HL-60 (cell line): Measurements from ENCODE around the gene SYNPO2.

Source experiments
- DNase-seq, 2 experiments: peaks; one replicate each; pipeline ENCODE4 v3.0.0-alpha.2; 2010 to 2020; ENCODE audit warnings: low read depth in 1 of 2, low spot score in 1 of 2
- H3K27ac ChIP-seq: fragments of 250-450 bp; sonication (Bioruptor Pico); replicated peaks from 2 replicates; pipeline ENCODE4 v1.5.1; 2020; ENCODE audit warnings: mild to moderate bottlenecking, moderate library complexity
- H3K27me3 ChIP-seq: fragments of 250-450 bp; sonication (Bioruptor Pico); 2 replicates; pipeline ENCODE4 v1.5.1; 2021; ENCODE audit warnings: mild to moderate bottlenecking, moderate library complexity; ENCODE audit not compliant: insufficient read depth, poor library complexity, severe bottlenecking
- H3K4me3 ChIP-seq: replicated peaks from 2 replicates; pipeline ENCODE4 v1.5.1; 2011; ENCODE audit warnings: mild to moderate bottlenecking, control low read depth, low read length; ENCODE audit not compliant: insufficient read depth
- CTCF ChIP-seq: IDR thresholded peaks from one replicate; pipeline ENCODE4 v1.5.1; 2011; ENCODE audit warnings: low read length, control low read depth, inconsistent platforms; ENCODE audit not compliant: insufficient read depth
- GABPA ChIP-seq: IDR thresholded peaks from 2 replicates; pipeline ENCODE4 v1.6.1; 2012; ENCODE audit warnings: low read depth
- POLR2AphosphoS5 ChIP-seq: IDR thresholded peaks from 2 replicates; pipeline ENCODE4 v1.6.1; 2012; ENCODE audit warnings: low read depth
- SPI1 ChIP-seq: IDR thresholded peaks from 2 replicates; pipeline ENCODE4 v1.6.1; 2012; ENCODE audit warnings: low read depth, mild to moderate bottlenecking, borderline replicate concordance
- TF ChIP-seq, protein P1 (sequence below): IDR thresholded peaks from 2 replicates; pipeline ENCODE4 v1.6.1; 2012; ENCODE audit warnings: low read depth; ENCODE audit not compliant: insufficient replicate concordance

The SYNPO2 gene

GRCh38 chr4:118916691-118917289, 28.1 kb downstream of the SYNPO2 start:
- TF ChIP-seq SPI1: 0 out of 2 replicates have a peak, but pooled peaks have one; percentile 24
- no peak for TF ChIP-seq GABPA
- TF ChIP-seq, protein P1, sequence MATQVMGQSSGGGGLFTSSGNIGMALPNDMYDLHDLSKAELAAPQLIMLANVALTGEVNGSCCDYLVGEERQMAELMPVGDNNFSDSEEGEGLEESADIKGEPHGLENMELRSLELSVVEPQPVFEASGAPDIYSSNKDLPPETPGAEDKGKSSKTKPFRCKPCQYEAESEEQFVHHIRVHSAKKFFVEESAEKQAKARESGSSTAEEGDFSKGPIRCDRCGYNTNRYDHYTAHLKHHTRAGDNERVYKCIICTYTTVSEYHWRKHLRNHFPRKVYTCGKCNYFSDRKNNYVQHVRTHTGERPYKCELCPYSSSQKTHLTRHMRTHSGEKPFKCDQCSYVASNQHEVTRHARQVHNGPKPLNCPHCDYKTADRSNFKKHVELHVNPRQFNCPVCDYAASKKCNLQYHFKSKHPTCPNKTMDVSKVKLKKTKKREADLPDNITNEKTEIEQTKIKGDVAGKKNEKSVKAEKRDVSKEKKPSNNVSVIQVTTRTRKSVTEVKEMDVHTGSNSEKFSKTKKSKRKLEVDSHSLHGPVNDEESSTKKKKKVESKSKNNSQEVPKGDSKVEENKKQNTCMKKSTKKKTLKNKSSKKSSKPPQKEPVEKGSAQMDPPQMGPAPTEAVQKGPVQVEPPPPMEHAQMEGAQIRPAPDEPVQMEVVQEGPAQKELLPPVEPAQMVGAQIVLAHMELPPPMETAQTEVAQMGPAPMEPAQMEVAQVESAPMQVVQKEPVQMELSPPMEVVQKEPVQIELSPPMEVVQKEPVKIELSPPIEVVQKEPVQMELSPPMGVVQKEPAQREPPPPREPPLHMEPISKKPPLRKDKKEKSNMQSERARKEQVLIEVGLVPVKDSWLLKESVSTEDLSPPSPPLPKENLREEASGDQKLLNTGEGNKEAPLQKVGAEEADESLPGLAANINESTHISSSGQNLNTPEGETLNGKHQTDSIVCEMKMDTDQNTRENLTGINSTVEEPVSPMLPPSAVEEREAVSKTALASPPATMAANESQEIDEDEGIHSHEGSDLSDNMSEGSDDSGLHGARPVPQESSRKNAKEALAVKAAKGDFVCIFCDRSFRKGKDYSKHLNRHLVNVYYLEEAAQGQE: no peak
- no peak for TF ChIP-seq POLR2AphosphoS5
- TF ChIP-seq CTCF: no peak
- no peak overlapping the region for H3K27ac ChIP-seq

GRCh38 chr4:118917582-118917981, 28.9 kb downstream of the SYNPO2 start:
- no peak for TF ChIP-seq POLR2AphosphoS5
- H3K4me3 ChIP-seq: no peak overlapping the region
- no peaks in the 10 kb centered on the region for H3K27me3 ChIP-seq
- no peak overlapping the region for H3K27ac ChIP-seq
- no peak for DNase-seq

More at GRCh38 chr4:118916691-118917289, 28.1 kb downstream of the SYNPO2 start:
- H3K4me3 ChIP-seq: no peak overlapping the region
- no peak for DNase-seq
- no peaks in the 10 kb centered on the region for H3K27me3 ChIP-seq

- Histone ChIP-seq H3K27ac (no peak overlapping the region), H3K27me3 (no peaks in the 10 kb centered on the region), H3K4me3 (no peak overlapping the region)
- DNase-seq: no peak
- TF ChIP-seq, protein P1: no peak
- TF ChIP-seq CTCF (no peak), SPI1 (no peak), POLR2AphosphoS5 (no peak), GABPA (no peak)
Measured at GRCh38 chr4:118918388-118918787, 29.7 kb downstream of the SYNPO2 start.

- H3K27me3 ChIP-seq: no peaks in the 10 kb centered on the region
- DNase-seq: no peak
- TF ChIP-seq POLR2AphosphoS5 (no peak), SPI1 (no peak), CTCF (no peak)
- no peak overlapping the region for H3K4me3 ChIP-seq
- no peak overlapping the region for H3K27ac ChIP-seq
Measured at GRCh38 chr4:118920247-118920646, 31.6 kb downstream of the SYNPO2 start.
